Heart right ventricle (tissue), 16 donors: ENCODE data around the gene JMJD4. TPM values are rescaled to one million over a fixed set of nuclear protein-coding genes. Genes with fewer than 3 reads are reported as not detected.

Experiments used
- ATAC-seq, 8 donors: fragments of 200-7000 bp; cut with Tn5 transposase; one replicate each; pipeline ENCODE4 v1.9.1; 2020; ENCODE audit warnings: mild to moderate bottlenecking in 8 of 8, moderate library complexity in 8 of 8, moderate number of reproducible peaks in 1 of 8
- DNase-seq, 2 donors: peaks; one replicate each; pipeline ENCODE4 v3.0.0-alpha.2; 2020
- H3K27ac ChIP-seq, 10 donors: fragments of 200-600 bp; sonication (generic) in 2 of 10; one replicate each; pipeline versions ENCODE4 v1.5.0 to v1.8.0; 2020 to 2022; ENCODE audit warnings: mild to moderate bottlenecking in 3 of 10
- H3K27me3 ChIP-seq, 7 donors: fragments of 200-600 bp; one replicate each; pipeline ENCODE4 v1.8.0; 2021 to 2022; ENCODE audit warnings: mild to moderate bottlenecking in 2 of 7
- H3K36me3 ChIP-seq, 9 donors: fragments of 200-600 bp; sonication (generic) in 1 of 9; one replicate each; pipeline versions ENCODE4 v1.5.0 to v1.8.0; 2020 to 2022; ENCODE audit warnings: mild to moderate bottlenecking in 2 of 9
- H3K4me1 ChIP-seq, 9 donors: fragments of 200-600 bp; sonication (generic) in 1 of 9; one replicate each; pipeline versions ENCODE4 v1.5.0 to v1.8.0; 2020 to 2022; ENCODE audit warnings: mild to moderate bottlenecking in 4 of 9
- H3K4me3 ChIP-seq, 10 donors: fragments of 200-600 bp; sonication (generic) in 2 of 10; one replicate each; pipeline versions ENCODE4 v1.5.0 to v1.8.0; 2020 to 2022; ENCODE audit warnings: mild to moderate bottlenecking in 7 of 10, moderate library complexity in 2 of 10
- H3K9me3 ChIP-seq, 11 donors: fragments of 200-600 bp in 10 of 11; sonication (generic) in 2 of 11; one replicate each; pipeline versions ENCODE4 v1.5.0 to v1.8.0; 2013 to 2022; ENCODE audit warnings: mild to moderate bottlenecking in 2 of 11, control low read depth in 1 of 11, moderate library complexity in 1 of 11
- CTCF ChIP-seq, 9 donors: fragments of 200-600 bp; sonication (generic) in 2 of 9; IDR thresholded peaks; one replicate each; pipeline versions ENCODE4 v1.5.0 to v1.8.0; 2021 to 2022; ENCODE audit warnings: antibody characterized with exemption in 9 of 9, mild to moderate bottlenecking in 5 of 9, moderate library complexity in 1 of 9
- WGBS, 2 donors: extraction: QIAGEN DNeasy Blood & Tissue Kit; methylation state at CpG; one replicate each; pipeline ENCODE4 v1.1.7; 2013; ENCODE audit warnings: inconsistent platforms in 1 of 2; 5-methylcytosine and 5-hydroxymethylcytosine counted together
- intact Hi-C, 10 donors: fragments of 100-400 bp; cut with DNase I; formaldehyde crosslinking; loops; one replicate each; pipeline versions ENCODE4 v1.11.1 to v1.14.2; 2022
- polyA plus RNA-seq, 2 donors: library from polyadenylated mRNA; stranded (reverse); fragments of 200-250 nt; gene quantifications; one replicate each; pipeline ENCODE4 v1.2.3, GENCODE V29; 2013
- total RNA-seq, 10 donors: library from RNA; stranded (reverse); fragmentation: NEBNext Ultra II Directional in 3 of 10; extraction: Animal tissue kit (Norgen Biotek cat#: 25700) in 3 of 10; gene quantifications; one replicate each; pipeline versions ENCODE4 v1.2.1 to v1.2.4, GENCODE V29; 2021 to 2023
- donor health status: Arrhythmogenic right ventricular cardiomyopathy.
- donor health status: ischemic (EF 13 %, LVEDD 7.1; RV severe dilation, severe dysfunction).
- donor health status: healthy with polysubstance abuse.
- donor health status: DM: no; HTN: yes; CAD: no.
- donor health status: DM: no; HTN: no; CAD: no.
- donor health status: ischemic (EF 25% LVEDD 6.9; RV normal size, moderate dysfunction).
- donor health status: ischemic (EF 25% LVEDD 5.7; RV mildly dilated, moderate dysfunction).
- donor health status: healthy.
- donor health status: DM: yes; HTN: yes; CAD: no.
- donor health status: Ischemic cardiomyopathy.
- donor health status: ischemic (EF 35%, LVEDD 5.7; RV mildly dilated, moderate dysfunction).
- donor health status: nonischemic (EF 11% LVEDD 7.7; RV severe dilation, severe dysfunction).
- donor health status: DM: yes; HTN: yes; CAD: no.
- donor health status: PGD.
- donor health status: ischemic (EF 29% LVEDD 5.4; RV normal size, mild dysfunction).
- donor health status: nonischemic (EF 23%, LVEDD 6.1; RV moderate dilation, normal function).

JMJD4 gene
- total and polyA plus RNA-seq, 12 donors, result 7.6 to 13.4 (median 10.6) TPM

- WGBS, 2 donors, result 86 to 95% methylated on average over 6 of the region's 6 CpGs
- no peaks in the 10 kb centered on the region for H3K27me3 ChIP-seq
- H3K36me3 ChIP-seq, result peaks cover 0 to 81% (median 36%) of the 10 kb centered on the region in 9 donors
- H3K4me1 ChIP-seq, result peaks cover 0 to 29% (median 8%) of the 10 kb centered on the region in 9 donors
- DNase-seq (no peak), ATAC-seq (no peak)
- no peak for TF ChIP-seq CTCF (IDR thresholded peaks at IDR 0.05)
- no peak overlapping the region for H3K27ac ChIP-seq
- no peaks in the 10 kb centered on the region for H3K9me3 ChIP-seq
- no peak overlapping the region for H3K4me3 ChIP-seq
- intact Hi-C loops, result loop anchor here in 2 of 10 donors (10.0 kb wide), 1 partner anchor 284 kb away; no protein-coding TSS in a partner anchor
Observed at GRCh38 chr1:227768640-227769039, 33.5 kb upstream of the JMJD4 start.

- TF ChIP-seq CTCF (IDR thresholded peaks at IDR 0.05), result no peak
- peaks cover 0 to 83% (median 36%) of the 10 kb centered on the region in 9 donors for H3K36me3 ChIP-seq
Observed at GRCh38 chr1:227768125-227768439, 33.0 kb upstream of the JMJD4 start.

GRCh38 chr1:227767401-227768124 lies 32.5 kb upstream of the JMJD4 start:
- Histone ChIP-seq H3K9me3 (no peaks in the 10 kb centered on the region), H3K27ac (no peak overlapping the region), H3K4me1 (peaks cover 6 to 40% (median 19%) of the 10 kb centered on the region in 9 donors), H3K4me3 (peak overlapping the region in 1 of 10 donors; percentile 14), H3K27me3 (no peaks in the 10 kb centered on the region), H3K36me3 (peaks cover 0 to 83% (median 36%) of the 10 kb centered on the region in 9 donors)
- DNase-seq, result no peak
- 89 to 91% methylated on average over 6 of the region's 6 CpGs for WGBS, 2 donors
- intact Hi-C loops, result loop anchor here in 2 of 10 donors (10.0 kb wide), 1 partner anchor 283 kb away; no protein-coding TSS in a partner anchor
- no peak for TF ChIP-seq CTCF (IDR thresholded peaks at IDR 0.05)
- ATAC-seq, result no peak

More at GRCh38 chr1:227768125-227768439, 33.0 kb upstream of the JMJD4 start:
- Histone ChIP-seq H3K27me3 (no peaks in the 10 kb centered on the region), H3K4me3 (no peak overlapping the region), H3K9me3 (no peaks in the 10 kb centered on the region), H3K4me1 (peaks cover under 1 to 34% (median 14%) of the 10 kb centered on the region in 9 donors), H3K27ac (no peak overlapping the region)
- 93 to 95% methylated on average over 7 of the region's 7 CpGs for WGBS, 2 donors
- intact Hi-C loops, result loop anchor here in 2 of 10 donors (10.0 kb wide), 1 partner anchor 283 kb away; no protein-coding TSS in a partner anchor
- DNase-seq (no peak), ATAC-seq (no peak)

GRCh38 chr1:227766653-227767277 lies 31.7 kb upstream of the JMJD4 start:
- DNase-seq, result no peak

More at GRCh38 chr1:227766653-227767277, 31.7 kb upstream of the JMJD4 start:
- Histone ChIP-seq H3K27me3 (no peaks in the 10 kb centered on the region), H3K9me3 (no peaks in the 10 kb centered on the region), H3K4me3 (peak overlapping the region in 1 of 10 donors; percentile 14), H3K4me1 (peaks cover 11 to 48% (median 27%) of the 10 kb centered on the region in 9 donors), H3K36me3 (peaks cover 0 to 79% (median 36%) of the 10 kb centered on the region in 9 donors), H3K27ac (peak overlapping the region in 1 of 10 donors; percentile 41)
- WGBS, 2 donors, result 78% methylated on average over 19 of the region's 19 CpGs
- intact Hi-C loops, result loop anchor here in 2 of 10 donors (10.0 kb wide), 1 partner anchor 282 kb away; no protein-coding TSS in a partner anchor
- no peak for ATAC-seq
- no peak for TF ChIP-seq CTCF (IDR thresholded peaks at IDR 0.05)
